Vagina (tissue), 2 donors: Measurements from ENCODE around the gene RANBP3. TPM values are rescaled to one million over a fixed set of nuclear protein-coding genes. Genes with fewer than 3 reads are reported as not detected.

ENCODE experiments used
- DNase-seq, 2 donors: peaks; one replicate each; pipeline ENCODE4 v3.0.0-alpha.2; 2017; ENCODE audit errors: extremely low spot score in 2 of 2
- H3K27ac ChIP-seq: fragments of 200-600 bp; sonication (generic); one replicate; pipeline ENCODE4 v1.5.1; 2019
- H3K27me3 ChIP-seq: fragments of 200-600 bp; sonication (generic); one replicate; pipeline ENCODE4 v1.5.1; 2019
- H3K36me3 ChIP-seq, 2 donors: fragments of 200-600 bp; sonication (generic); one replicate each; pipeline ENCODE4 v1.5.1; 2017 to 2019
- H3K4me1 ChIP-seq: fragments of 200-600 bp; sonication (generic); one replicate; pipeline ENCODE4 v1.5.1; 2019
- H3K4me3 ChIP-seq, 2 donors: fragments of 200-600 bp; sonication (generic); 1 replicate in 1 of 2; 2 replicates in 1 of 2; pipeline ENCODE4 v1.5.1; 2016 to 2019
- H3K9me3 ChIP-seq: fragments of 200-600 bp; sonication (generic); one replicate; pipeline ENCODE4 v1.5.1; 2019
- POLR2A ChIP-seq, 2 donors: fragments of 450-650 bp; IDR thresholded peaks; one replicate each; pipeline ENCODE4 v1.6.1; 2017; ENCODE audit warnings: antibody characterized with exemption in 2 of 2, mild to moderate bottlenecking in 2 of 2, moderate library complexity in 2 of 2
- POLR2AphosphoS5 ChIP-seq, 2 donors: sonication (generic); formaldehyde crosslinking; IDR thresholded peaks; one replicate each; pipeline ENCODE4 v1.9.0; 2017; ENCODE audit warnings: antibody characterized with exemption in 2 of 2, mild to moderate bottlenecking in 2 of 2, low read depth in 1 of 2; ENCODE audit not compliant: insufficient read depth in 1 of 2
- intact Hi-C: fragments of 100-400 bp; cut with DNase I; formaldehyde crosslinking; loops from one replicate; pipeline ENCODE4 v1.15.1; 2023
- total RNA-seq: library from RNA; depleted of rRNA; stranded (reverse); fragments of >200 nt; gene quantifications from one replicate; pipeline ENCODE4 v1.2.3, GENCODE V29; 2016
- TF ChIP-seq, protein P1 (sequence below), 3 experiments: fragments of 450-650 bp in 2 of 3; fragments of 200-600 bp in 1 of 3; sonication (generic) in 1 of 3; IDR thresholded peaks; one replicate each; pipeline ENCODE4 v1.5.1; 2017 to 2019; ENCODE audit warnings: antibody characterized with exemption in 3 of 3, mild to moderate bottlenecking in 2 of 3, moderate library complexity in 2 of 3

RANBP3 gene
- total RNA-seq, 1 donor from 2014 or later, result 110 TPM

DNA sequence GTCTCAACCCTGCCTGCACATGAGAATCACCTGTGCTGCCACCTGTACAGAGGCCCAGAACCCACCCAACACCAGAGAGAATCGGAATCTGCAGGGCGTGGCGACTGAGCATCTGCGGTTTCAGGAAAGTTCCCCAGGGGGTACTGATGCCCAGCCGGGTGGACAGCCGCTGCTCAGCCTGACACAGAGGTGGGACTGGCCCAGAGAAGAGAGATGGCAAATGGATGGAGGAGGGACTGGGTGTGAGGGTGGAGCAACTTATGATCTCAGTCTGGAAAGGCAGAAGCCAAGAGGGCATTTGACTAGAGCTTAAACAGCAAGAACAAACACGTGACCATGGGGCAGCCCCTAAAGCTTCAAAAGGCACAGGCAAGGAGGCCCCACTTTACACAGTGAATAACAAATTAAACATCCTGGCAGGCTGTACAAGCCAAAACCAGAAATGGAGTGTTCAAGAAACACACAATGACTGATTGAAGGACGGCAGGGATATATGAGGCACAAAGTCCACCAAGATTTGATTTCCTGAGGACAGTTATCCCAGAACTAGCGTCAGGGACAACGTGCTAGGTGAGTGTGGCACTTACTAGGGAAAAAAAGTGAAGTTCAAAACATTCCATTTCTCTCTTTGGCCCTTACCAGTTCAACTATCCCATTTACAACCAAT is 3.1 kb downstream of the RANBP3 start:
- Histone ChIP-seq H3K9me3 (no peaks in the 10 kb centered on the region), H3K4me3 (no peak overlapping the region), H3K27me3 (no peaks in the 10 kb centered on the region), H3K4me1 (peaks cover 74% of the 10 kb centered on the region), H3K27ac (no peak overlapping the region), H3K36me3 (no peaks in the 10 kb centered on the region)
- no peak for TF ChIP-seq POLR2AphosphoS5 (IDR thresholded peaks at IDR 0.05; ENCODE audit: insufficient read depth in 1 of 2, low read depth in 1 of 2)
- TF ChIP-seq POLR2A (IDR thresholded peaks at IDR 0.05), result no peak
- TF ChIP-seq, protein P1, sequence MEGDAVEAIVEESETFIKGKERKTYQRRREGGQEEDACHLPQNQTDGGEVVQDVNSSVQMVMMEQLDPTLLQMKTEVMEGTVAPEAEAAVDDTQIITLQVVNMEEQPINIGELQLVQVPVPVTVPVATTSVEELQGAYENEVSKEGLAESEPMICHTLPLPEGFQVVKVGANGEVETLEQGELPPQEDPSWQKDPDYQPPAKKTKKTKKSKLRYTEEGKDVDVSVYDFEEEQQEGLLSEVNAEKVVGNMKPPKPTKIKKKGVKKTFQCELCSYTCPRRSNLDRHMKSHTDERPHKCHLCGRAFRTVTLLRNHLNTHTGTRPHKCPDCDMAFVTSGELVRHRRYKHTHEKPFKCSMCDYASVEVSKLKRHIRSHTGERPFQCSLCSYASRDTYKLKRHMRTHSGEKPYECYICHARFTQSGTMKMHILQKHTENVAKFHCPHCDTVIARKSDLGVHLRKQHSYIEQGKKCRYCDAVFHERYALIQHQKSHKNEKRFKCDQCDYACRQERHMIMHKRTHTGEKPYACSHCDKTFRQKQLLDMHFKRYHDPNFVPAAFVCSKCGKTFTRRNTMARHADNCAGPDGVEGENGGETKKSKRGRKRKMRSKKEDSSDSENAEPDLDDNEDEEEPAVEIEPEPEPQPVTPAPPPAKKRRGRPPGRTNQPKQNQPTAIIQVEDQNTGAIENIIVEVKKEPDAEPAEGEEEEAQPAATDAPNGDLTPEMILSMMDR (IDR thresholded peaks at IDR 0.05), result no peak
- intact Hi-C loops, result no loop called here
- no peak for DNase-seq

GRCh38 chr19:5973867-5974635 is 3.9 kb downstream of the RANBP3 start:
- DNase-seq, result no peak
- H3K27ac ChIP-seq, result no peak overlapping the region
- no peaks in the 10 kb centered on the region for H3K27me3 ChIP-seq
- H3K4me1 ChIP-seq, result peaks cover 76% of the 10 kb centered on the region
- intact Hi-C loops, result no loop called here
- no peaks in the 10 kb centered on the region for H3K36me3 ChIP-seq
- no peaks in the 10 kb centered on the region for H3K9me3 ChIP-seq
- H3K4me3 ChIP-seq, result no peak overlapping the region
- TF ChIP-seq POLR2AphosphoS5 (IDR thresholded peaks at IDR 0.05; ENCODE audit: insufficient read depth in 1 of 2, low read depth in 1 of 2), result no peak
- TF ChIP-seq POLR2A (IDR thresholded peaks at IDR 0.05), result no peak
- TF ChIP-seq, protein P1 (IDR thresholded peaks at IDR 0.05), result no peak

- intact Hi-C loops, result no loop called here
- no peak for DNase-seq
- H3K36me3 ChIP-seq, result no peaks in the 10 kb centered on the region
- TF ChIP-seq POLR2AphosphoS5 (IDR thresholded peaks at IDR 0.05; ENCODE audit: insufficient read depth in 1 of 2, low read depth in 1 of 2) (no peak), POLR2A (IDR thresholded peaks at IDR 0.05) (no peak)
- TF ChIP-seq, protein P1 (IDR thresholded peaks at IDR 0.05), result no peak
- H3K4me1 ChIP-seq, result peaks cover 76% of the 10 kb centered on the region
- no peaks in the 10 kb centered on the region for H3K27me3 ChIP-seq
- no peaks in the 10 kb centered on the region for H3K9me3 ChIP-seq
- H3K27ac ChIP-seq, result no peak overlapping the region
- no peak overlapping the region for H3K4me3 ChIP-seq
These were observed 4.6 kb downstream of the RANBP3 start for GRCh38 chr19:5973376-5973775.

DNA sequence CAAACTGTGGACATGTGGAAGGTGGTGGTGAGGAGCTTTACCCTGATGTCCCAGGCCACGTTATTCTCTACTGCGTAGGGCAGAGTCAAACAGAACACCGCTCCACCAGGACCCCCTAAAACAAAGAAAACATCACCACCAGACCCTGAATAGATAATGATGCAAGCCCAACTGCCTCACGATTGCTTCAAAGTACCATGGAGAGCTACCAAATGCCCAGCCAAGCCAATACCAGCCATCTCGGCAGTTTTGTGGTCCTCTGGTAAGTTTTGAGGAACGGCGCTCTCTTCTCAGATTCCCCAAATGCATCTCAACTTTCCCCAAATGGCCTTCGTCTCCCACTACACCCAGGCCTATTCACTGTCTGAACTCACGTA is 5.6 kb downstream of the RANBP3 start:
- TF ChIP-seq, protein P1 (IDR thresholded peaks at IDR 0.05), result no peak
- TF ChIP-seq POLR2A (IDR thresholded peaks at IDR 0.05) (no peak), POLR2AphosphoS5 (IDR thresholded peaks at IDR 0.05; ENCODE audit: insufficient read depth in 1 of 2, low read depth in 1 of 2) (no peak)
- intact Hi-C loops, result no loop called here
- H3K4me1 ChIP-seq, result peaks cover 84% of the 10 kb centered on the region

More for the DNA sequence above, 5.6 kb downstream of the RANBP3 start:
- Histone ChIP-seq H3K4me3 (no peak overlapping the region), H3K27me3 (no peaks in the 10 kb centered on the region), H3K27ac (no peak overlapping the region), H3K36me3 (no peaks in the 10 kb centered on the region), H3K9me3 (no peaks in the 10 kb centered on the region)
- no peak for DNase-seq
